ENCODE results near the gene PCBD1.

PCBD1 gene

DNA sequence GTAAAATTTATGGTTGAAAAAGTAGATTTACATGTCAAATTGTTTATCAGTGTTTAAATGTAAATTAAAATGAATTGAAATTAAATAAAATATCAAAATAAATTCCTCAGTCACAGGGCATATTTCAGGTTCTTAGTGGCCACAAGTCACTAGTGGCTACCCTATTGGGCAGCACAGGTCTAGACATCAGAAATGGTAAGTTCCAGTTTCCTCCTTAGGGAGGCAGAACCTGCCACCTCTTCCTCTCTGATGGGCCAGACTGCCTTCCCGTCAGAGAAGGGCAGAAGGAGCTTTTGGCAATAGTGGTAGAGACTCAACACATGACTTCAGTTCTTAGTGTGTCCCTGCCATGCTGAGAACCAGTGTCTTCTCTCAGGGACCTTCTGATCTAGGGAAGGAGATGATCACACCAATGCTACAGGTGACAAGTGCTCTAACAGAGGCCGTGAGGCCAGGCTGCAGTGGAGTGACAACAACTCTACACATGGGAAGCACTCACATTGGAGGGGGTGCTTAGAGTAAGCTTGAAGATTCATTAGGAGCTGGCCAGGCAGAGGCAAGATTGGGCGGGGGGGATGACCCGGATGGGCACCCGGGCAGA, 14.4 kb upstream of the PCBD1 start:
- DNase-seq (ENCODE audit: low spot score) = no peak

DNA sequence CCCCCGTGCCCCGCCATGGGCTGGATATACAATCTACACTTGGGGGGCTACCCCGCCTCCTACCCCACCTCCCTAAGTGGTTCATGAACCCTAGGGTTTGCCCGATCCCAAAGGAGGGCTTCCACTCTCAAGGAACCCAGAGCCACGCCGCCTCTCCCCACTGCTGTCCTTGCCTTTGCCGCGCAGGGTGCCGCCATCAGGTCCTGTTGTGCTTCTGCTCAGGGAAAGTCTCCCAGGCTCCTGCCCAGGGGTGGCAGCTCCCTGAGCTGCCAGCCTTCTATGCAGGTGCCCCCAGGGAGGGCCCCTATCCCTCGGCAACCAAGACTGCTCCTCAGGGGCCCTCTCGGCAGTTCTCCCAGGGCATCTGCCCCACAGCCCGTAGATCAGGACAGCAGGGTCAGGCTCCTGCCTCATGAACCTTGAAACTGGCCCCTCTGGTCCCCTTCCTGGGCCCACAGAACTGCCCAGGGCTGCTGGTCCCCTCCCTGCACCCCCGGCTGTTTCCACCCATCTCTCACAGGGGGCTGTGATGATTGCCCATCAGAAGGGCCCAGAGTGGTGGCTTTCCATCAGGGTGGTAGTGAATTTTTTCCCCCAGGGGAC, 13.0 kb upstream of the PCBD1 start:
- no peak for DNase-seq (ENCODE audit: low spot score)

DNA sequence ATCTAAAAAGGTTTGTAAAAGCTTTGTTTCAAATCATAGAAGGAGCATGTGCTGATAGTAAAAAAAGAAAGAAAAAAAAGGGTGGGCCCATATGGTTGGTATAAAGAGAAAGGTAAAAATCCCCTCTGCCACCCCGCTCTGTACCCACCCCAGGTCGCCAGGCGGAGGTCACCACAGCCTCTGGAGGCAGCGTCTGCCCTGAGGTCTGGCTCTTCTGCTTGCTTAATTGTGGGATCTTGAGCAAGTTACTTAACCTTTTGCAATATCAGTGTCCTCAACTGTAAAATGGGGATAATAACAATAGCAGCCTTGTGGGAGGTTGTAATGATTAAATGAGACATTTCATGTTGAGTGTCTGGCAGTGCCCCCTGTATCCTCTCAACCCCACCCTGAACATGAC, 10.7 kb upstream of the PCBD1 start:
- no peak for DNase-seq (ENCODE audit: low spot score)

DNA sequence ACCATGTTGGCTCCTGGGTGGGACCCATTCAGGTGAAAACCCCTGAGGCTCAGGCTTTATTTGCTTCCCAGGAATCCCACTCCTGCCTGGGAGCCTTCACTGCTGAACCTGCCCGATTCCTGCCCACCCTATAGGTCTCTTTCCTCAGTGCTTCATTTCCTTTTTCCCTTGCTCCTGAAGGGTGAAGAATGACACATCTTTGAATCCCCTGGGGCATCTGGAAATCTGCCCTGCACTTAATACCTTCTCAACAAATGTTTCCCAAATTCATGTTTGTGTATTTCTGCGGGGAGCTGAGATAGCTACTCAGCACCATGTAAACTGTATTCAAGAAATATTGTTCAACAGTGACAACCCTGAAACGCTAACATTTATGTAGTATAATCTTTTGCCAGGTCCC, 10.3 kb upstream of the PCBD1 start:
- DNase-seq (ENCODE audit: low spot score) = no peak

DNA sequence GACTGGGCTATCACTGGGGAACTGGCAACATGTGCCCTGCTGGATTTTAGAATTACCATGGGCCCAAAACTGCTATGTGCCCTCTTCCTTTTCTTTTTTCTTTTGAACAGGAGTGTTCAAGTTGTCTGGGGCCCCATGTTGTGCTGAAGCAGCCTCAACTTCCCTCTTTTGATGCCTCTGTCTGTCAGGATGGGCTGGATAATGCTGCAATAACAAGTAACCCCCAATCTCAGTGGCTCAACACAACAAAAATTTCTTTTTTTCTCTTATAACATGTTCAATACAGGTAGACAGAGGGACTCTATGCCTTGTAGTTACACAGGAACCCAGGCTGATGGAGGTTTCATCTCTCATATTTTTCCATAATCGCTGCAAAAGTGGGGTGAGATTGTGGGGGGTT, 8.2 kb upstream of the PCBD1 start:
- no peak for DNase-seq (ENCODE audit: low spot score)

DNA sequence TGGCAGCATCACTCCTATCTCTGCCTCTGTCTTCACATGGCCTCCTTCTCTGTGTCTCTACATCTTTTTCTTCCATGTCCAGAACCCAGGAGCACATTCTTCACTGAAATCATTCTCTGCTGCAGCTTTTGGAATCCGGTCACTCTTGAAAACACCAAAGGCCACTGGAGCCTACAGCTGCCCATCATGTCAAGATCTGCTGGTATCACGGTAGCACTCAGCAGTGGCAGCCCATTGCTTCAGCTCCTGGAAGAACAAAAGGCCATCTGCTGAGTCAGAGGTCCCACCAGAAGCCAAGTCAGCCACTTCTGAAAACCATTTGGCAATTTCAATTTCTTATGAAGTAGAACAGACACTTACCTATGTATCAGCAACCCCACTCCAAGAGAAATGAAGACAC, 6.1 kb upstream of the PCBD1 start:
- DNase-seq (ENCODE audit: low spot score) = no peak

DNA sequence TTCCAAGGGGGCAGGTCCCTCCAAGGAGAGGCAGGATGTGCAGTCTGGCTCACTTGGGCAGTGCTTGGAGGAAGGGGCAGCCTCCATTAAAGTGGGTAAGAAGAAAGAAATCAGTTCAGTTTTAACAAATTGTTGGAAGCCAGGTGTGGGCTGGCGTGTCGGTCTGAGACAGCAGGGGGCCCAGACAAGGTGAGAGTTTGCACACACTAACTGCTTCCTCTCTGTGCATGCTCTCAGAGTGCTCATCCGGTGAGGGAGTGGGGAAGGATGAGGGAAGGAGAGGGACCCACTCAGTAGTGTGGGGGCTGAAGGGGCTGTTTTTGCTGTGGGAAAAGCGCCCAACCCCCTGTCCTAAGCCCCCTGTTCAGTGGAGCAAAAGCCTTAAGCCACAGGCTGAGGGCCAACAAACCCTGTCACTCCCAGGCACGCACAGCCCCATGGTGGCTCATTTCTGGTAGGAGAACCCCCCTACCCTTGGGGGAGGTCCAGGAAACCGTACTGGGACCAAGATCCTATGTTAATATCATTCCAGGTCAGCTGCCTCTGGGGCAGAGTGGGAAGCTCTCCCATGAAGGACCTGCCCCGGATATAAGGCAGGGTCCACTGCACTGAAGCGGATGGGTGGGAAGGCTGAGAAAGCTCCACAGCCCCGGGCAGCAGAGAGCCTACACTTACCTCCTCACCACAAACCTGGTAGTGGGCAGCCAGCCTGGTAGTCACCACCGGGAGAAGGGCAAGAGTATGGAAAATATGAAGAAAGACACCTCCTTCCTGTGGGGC, 5.1 kb upstream of the PCBD1 start:
- no peak for DNase-seq (ENCODE audit: low spot score)

DNA sequence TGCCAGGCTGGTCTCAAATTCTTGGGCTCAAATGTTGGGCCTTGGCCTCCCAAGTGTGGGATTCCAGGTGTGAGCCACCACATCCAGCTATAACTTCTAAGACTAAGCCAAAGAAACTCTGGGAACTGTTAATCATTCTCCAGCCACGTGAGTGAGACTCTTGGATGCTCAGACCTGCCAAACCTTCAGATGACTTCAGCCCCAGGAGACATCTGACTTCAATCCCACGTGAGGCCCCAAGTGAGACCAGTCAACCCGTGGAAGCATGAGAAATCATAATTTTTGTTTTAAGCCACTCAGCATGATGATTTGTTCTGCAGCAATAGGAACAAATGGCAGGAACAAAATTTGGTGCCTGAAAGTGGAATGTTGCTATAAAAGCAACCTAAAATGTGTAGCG, 4.3 kb upstream of the PCBD1 start:
- no peak for DNase-seq (ENCODE audit: low spot score)

DNA sequence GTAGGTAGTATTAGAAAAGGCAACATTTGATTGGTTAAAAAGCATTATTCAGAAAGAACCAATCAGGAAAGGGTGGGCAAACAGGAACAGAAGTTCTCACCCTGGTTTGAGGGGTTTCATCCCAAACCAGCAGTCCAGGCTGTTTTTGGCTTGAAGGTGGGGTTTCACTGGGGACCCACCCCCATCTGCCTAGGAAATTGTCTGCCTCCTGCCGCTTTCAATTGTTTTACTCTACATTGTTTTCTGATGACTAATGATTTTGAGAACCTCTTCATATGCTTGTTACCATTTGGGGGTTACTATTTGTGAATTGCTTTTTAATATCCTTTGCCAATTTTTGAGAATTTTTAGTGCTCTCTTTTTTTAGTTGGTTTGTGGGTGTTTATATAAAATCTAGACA, 3.3 kb upstream of the PCBD1 start:
- no peak for DNase-seq (ENCODE audit: low spot score)

DNA sequence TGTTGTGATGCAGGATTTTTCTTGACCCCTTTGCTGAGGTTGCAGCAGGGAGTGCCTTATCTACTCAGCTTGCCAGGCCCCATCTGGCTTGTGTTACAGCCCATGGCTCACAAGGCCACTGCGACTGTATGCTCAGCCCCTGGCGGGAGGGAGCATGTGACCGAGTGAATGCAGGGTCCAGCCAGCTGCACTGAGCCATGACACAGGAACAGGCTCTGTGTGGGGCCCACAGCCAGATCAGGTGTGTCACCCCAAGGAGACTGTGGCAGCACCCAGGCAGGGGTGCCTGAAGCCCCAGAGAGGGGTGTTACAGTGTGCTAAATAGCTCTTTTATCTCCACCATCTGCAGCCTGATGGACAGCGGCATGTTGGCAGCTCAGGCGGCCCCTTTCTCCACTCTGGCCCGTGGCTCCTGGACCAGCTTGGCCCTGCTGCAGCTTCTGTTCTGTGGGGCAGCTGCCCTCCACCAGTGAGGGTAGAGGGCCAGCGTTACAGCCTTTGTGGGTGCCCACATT, 2.6 kb upstream of the PCBD1 start:
- no peak for DNase-seq (ENCODE audit: low spot score)

DNA sequence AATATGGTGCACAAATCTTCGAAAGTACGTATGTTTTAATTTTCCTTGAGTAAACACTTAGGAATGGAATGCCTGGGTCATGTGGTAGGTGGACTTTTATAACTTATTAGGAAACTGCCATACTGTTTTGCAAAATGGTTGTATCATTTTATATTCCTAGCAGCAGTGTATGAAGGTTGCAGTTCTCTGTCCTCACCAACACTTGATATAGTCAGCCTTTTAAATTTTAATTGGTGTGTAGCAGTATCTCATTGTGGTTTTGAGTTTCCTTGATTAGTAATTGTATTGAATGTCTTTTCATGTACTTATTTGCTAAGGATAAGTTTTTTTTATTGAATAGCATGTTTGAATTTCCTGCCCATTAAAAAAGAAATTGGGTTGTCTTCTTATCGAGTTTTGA, 926 bp upstream of the PCBD1 start:
- DNase-seq (ENCODE audit: low spot score) = no peak

DNA sequence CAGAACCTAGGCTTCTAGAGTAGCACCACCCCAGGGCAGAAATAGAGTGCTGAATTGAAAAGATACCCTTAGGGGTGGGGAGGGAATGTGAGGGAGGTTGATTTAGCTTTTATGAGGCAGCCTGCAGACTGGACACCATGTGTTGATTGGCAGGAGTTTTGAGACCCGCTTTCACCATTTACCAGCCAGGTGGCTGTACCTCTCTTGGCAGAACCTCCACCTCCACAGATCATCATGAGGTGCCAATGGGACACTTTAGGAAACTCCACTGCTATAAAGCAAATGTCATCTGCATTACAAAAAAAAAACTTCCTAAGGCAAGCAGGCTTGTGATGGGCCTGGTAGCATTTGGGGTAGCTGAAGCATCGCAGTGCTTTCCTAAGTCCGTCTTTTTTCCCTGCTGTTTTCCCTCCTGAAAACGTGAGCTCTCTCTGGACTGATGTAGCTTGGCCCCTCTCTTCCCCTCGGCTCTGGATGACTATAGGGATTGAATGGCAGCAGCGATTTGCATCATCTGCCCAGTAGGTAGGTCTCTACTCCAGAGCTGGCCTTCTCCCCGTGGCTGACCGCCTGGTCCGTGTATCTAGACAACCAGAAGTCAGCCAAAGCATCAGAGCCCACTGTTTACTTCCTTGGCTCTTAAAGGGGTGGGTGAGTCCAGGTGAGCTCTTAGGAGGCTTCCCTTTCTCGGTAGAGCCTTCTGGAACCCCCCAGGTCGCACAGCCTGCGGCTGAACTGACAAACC, 1.3 kb downstream of the PCBD1 start:
- DNase-seq (ENCODE audit: low spot score) = no peak

DNA sequence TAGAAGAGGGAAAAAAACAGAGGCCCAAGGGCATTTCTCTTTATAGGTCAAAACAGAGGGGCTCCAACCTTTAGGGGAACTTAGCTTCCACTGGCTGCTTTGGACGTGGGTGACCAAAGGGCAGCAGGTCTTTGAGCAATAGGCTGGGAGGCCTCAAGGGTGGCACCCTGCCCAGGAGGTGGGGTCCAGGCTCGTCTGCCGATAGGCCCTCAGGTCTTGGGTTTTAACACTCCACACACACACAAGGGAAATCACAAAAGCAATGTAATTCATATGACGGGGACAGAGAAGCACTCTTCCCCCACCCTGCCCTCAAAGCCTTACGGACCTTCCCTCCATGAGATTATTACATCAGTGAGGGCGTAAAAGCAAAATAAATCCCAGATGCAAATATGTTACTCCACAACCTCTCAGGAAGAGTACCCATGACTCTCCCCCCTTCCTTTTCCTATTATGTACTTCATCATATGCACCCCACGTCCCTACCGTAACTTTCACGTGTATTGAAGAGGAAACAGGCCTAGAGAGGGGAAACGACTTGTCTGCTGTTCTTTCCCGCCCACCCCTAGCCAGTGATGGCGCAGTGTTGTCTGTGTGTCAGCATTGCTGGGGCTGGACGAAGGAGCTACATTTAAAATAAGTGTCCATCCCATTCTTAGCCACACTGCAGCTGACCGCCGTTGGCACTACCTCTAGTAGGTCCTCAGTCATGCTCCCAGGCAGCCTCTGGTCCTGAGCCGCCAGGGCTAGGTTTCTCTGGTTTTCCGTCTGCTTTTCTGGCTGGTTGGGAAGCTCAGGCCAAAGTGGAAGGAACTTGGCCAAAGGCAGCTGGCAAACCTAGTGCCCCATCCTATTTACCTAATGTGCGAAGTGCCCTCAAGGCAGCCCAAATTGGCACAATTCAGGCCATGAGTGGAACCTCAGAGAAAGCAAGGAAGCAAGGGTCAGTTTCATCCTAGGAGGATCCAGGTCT, 2.1 kb downstream of the PCBD1 start:
- DNase-seq (ENCODE audit: low spot score) = no peak

DNA sequence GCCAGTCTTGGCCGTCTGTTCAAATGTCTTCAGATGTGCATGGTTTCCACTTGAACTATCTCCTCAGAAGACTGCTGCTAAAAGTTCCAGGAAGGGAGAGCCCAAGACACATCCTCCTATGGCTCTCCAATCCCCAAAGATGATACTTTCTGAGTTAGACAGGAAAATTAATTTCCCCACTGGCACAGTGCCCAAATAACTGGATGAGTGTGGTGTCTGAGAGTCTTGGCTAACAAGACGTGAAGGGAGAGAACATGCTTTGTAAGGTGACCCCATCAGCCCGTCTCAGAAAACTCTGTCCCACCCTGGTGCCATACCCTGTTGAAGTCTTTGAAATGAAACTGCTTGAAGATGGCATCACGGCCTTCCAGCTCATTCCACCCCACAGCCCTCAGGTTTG, 2.9 kb downstream of the PCBD1 start:
- DNase-seq (ENCODE audit: low spot score) = no peak

DNA sequence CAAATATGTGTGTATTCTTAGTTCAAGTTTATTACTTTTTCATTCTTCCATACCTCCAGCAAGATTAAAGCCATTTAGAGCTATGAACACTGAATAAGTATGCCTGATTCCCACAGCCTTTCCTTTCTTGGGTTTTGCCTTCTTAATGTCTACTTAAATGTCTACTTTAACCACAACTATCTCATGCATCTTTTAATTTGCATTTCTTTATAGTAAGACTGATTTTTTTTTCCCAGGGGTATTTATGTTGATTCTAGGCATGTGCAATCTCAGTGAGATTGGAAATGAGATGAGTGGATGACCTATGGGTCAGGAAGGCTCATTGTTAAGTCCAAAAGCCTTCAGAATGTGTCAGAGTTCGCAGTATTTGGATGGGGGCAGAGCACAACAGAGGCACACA, 3.6 kb downstream of the PCBD1 start:
- no peak for DNase-seq (ENCODE audit: low spot score)

DNA sequence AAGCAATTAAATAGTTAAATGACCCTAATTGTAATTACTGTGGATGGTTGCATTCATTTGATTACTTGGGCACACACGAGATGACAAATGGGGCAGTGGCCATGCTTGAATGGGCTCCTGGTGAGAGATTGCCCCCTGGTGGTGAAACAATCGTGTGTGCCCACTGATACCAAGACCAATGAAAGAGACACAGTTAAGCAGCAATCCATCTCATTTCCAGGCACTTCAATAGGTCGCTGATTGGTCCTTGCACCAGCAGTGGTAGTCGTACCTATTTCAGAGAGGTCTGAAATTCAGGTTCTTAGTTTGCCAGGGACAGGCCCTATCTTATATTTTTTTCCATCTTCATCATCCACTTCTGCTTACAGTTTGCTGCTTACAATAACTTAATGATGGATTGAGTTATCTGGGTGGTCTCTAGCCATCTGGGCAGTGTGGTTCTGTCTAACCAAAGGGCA, 8.3 kb downstream of the PCBD1 start:
- DNase-seq (ENCODE audit: low spot score) = peak; percentile 83

DNA sequence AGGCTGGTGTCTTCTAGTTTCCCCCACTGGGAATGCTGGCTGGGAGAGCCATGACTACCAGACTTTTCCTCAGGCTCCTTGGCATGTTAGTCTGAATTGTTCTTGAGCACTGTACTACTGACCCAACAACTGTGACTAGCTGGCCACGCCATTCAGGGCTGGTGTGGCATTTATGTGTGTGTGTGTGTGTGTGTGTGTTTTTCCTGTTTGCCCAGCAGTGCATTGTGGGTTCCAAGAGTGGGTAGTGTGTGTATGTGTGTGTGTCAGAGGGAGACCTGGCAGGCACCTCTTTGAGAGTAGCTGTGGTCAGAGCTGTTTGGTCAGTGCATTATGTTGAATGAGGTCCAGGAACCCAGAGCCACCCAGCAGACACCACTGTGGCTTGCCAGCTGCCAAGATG, 9.2 kb downstream of the PCBD1 start:
- no peak for DNase-seq (ENCODE audit: low spot score)

DNA sequence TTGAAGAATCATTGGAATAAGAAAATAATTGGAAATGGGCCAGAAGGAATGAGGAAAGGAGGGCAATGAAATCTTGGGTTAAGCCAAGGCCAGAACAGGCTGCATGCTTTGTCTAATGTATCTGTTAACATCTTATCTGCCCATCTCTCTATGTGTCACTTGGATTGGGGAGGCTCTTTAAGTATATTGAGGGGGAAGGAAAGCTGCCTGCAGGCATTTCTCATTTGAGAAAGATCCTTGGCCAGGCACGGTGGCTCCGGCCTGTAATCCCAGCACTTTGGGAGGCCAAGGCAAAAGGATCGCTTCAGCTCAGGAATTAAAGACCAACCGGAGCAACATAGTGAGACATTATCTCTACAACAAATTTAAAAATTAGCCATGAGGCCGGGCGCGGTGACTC, 14.3 kb downstream of the PCBD1 start:
- no peak for DNase-seq (ENCODE audit: low spot score)

DNA sequence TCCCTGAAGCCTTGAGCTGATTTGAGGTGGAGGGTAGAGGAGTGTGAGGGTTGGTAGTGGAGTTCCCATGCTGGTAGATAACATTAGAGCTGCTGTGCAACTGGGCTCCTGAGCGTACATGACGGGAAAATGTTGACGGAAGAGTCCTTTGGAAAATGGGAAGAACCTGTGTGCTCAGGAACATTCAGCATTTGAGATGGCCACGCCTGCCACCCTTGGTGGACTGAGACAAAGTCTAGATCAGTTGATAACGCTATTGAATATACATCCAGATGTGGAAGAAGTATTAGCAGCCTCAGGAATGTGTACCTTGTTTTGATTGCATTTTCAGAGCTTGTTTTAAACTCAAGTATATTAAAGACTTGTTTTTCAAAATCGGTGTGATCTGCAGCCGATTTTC, 16.1 kb downstream of the PCBD1 start:
- DNase-seq (ENCODE audit: low spot score) = no peak

DNA sequence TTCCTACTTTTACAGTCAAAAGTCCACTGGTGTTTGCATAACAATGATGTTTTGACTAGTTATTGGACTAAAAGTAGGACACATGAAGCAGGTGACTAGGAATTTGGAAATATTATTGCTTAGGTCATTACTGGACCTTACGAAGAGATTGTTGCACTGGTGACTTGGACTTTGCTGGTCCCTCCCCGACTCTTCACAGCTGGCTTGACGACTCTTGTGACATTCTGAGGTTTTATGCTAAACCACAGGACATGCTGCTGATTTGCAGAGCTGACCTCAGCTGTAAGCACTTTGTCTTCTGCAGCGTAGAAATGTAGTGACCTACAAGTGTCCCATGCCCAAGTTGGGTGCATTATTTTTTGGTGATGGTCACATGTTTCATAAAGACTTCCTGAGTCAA, 21.9 kb downstream of the PCBD1 start:
- no peak for DNase-seq (ENCODE audit: low spot score)

DNA sequence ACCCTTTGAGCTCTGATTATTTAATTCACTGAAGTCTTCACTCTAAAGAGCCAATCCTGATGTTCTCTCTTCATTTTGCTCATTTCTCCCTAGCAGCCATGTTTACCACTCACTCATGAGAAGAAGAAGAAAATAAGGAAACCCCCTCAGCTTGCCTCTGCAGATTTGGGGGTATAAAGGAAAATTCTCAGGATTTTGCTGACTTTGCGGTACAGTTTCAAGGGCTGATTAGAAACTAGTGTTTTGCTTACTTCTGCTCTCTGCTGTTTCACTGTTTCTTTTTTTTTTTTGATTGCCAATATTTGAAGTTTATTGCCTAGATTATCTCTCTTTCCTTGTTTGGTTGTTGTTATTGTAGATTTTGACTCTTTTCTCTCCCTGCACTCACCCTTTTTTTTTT, 23.4 kb downstream of the PCBD1 start:
- no peak for DNase-seq (ENCODE audit: low spot score)
